ENCODE measurements around the gene TLDC2. TPM values are rescaled to one million over a fixed set of nuclear protein-coding genes. Genes with fewer than 3 reads are reported as not detected.

TLDC2 gene
- total RNA-seq, 2 experiments from 2014 or later, result not detected

DNA sequence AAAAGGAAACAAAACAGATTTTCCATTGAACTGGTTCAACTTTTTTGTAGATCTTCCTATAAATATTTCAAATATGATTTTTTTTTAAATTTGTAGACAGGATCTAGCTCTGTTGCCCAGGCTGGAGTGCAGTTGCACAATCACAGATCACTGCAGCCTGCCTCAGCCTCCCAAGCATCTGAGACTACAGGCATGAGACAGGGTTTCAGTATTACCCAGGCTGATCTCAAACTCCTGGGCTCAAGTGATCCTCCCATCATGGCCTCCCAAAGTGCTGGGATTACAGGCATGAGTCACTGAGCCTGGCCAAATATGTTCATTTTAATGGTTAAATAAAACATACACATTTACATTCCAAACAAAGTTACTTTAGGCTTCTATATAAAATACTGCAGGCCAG, 42.0 kb downstream of the TLDC2 start:
- POLR2A ChIA-PET, result interaction anchor here (0.6 to 1.2 kb wide), 3 partner anchors 13 to 918 kb away, joined by 3 to 5 read pairs (median 3); no protein-coding TSS in a partner anchor

DNA sequence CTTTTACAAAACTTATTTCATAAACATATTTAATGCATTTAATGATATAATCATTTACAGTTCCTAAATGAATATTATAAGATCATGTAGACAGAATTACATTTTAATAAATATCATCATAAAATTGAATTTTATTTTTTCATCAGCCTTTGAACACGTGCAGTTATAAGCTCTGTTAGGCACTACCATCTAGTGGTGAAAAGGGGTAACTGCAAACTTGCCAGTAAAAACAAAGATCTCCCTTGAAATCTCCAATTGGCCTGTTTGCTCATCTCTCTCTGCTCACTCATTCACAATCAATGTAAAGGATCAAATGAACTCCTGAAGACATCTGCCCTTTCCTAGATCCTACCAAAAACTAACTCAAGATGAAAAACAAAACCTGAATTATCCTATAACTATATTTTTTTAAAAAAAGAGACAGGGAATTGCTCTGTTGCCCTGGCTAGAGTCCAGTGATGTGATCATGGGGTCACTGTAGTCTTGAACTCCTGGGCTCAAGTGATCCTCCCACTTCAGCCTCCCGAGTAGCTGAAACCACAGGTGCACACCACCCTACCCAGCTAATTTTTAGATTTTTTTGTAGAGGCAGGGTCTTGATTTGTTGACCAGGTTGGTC, 43.9 kb downstream of the TLDC2 start:
- CTCF ChIA-PET, result interaction anchor here (0.7 to 1.9 kb wide), 7 partner anchors 11 to 114 kb away, joined by 3 to 4 read pairs (median 3); no protein-coding TSS in a partner anchor
- Mint-ChIP-seq H3K4me1 (ENCODE audit: low read depth) (peaks cover 21% of the 10 kb centered on the region), H3K27me3 (no peaks in the 10 kb centered on the region), H3K4me3 (peak overlapping the region; percentile 25), H3K27ac (peak overlapping the region; percentile 72), H3K9me3 (no peaks in the 10 kb centered on the region), H3K36me3 (ENCODE audit: low read depth) (peaks cover 76% of the 10 kb centered on the region)
- POLR2A ChIA-PET, result interaction anchor here (0.6 to 1.3 kb wide), 8 partner anchors 11 to 157 kb away, joined by 3 to 6 read pairs (median 3); no protein-coding TSS in a partner anchor
- H3K36me3 ChIP-seq (ENCODE audit: insufficient read depth, low read length), result peaks cover 87% of the 10 kb centered on the region
- H3K4me1 ChIP-seq (ENCODE audit: insufficient read depth, low read length), result peaks cover 11% of the 10 kb centered on the region
- H3K27ac ChIP-seq (ENCODE audit: low read depth in 1 of 2, low read length in 2 of 2), result no peak overlapping the region
- peak in 5 of 14 experiments; percentile 5 to 78 (median 71) for DNase-seq
- no peak overlapping the region for H3K4me3 ChIP-seq (ENCODE audit: low read length)
- TF ChIP-seq, protein P1, sequence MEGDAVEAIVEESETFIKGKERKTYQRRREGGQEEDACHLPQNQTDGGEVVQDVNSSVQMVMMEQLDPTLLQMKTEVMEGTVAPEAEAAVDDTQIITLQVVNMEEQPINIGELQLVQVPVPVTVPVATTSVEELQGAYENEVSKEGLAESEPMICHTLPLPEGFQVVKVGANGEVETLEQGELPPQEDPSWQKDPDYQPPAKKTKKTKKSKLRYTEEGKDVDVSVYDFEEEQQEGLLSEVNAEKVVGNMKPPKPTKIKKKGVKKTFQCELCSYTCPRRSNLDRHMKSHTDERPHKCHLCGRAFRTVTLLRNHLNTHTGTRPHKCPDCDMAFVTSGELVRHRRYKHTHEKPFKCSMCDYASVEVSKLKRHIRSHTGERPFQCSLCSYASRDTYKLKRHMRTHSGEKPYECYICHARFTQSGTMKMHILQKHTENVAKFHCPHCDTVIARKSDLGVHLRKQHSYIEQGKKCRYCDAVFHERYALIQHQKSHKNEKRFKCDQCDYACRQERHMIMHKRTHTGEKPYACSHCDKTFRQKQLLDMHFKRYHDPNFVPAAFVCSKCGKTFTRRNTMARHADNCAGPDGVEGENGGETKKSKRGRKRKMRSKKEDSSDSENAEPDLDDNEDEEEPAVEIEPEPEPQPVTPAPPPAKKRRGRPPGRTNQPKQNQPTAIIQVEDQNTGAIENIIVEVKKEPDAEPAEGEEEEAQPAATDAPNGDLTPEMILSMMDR (IDR thresholded peaks at IDR 0.05), result peak; percentile 90
- intact Hi-C loops (cut with DNase I, micrococcal nuclease), result loop anchor here in 1 of 2 experiments (2.0 to 5.0 kb wide), 2 partner anchors 27 to 162 kb away; no protein-coding TSS in a partner anchor
- no peaks in the 10 kb centered on the region for H3K9me3 ChIP-seq (ENCODE audit: control insufficient read depth in 1 of 2, insufficient read depth in 1 of 2, low read length in 2 of 2)
- ATAC-seq (ENCODE audit: poor library complexity), result peak; percentile 91
- H3K27me3 ChIP-seq (ENCODE audit: control insufficient read depth in 1 of 2, insufficient read depth in 2 of 2, low read length in 2 of 2), result no peaks in the 10 kb centered on the region

More for the DNA sequence above, 42.0 kb downstream of the TLDC2 start:
- CTCF ChIA-PET, result interaction anchor here (1.9 kb wide), 1 partner anchor 15 kb away, joined by 3 read pairs; no protein-coding TSS in a partner anchor
- H3K9me3 Mint-ChIP-seq, result no peaks in the 10 kb centered on the region
- peaks cover 7% of the 10 kb centered on the region for H3K4me1 ChIP-seq (ENCODE audit: insufficient read depth, low read length)
- DNase-seq, result peak in 1 of 14 experiments; percentile 10
- H3K4me1 Mint-ChIP-seq (ENCODE audit: low read depth), result peaks cover 11% of the 10 kb centered on the region
- no peak overlapping the region for H3K27ac ChIP-seq (ENCODE audit: low read depth in 1 of 2, low read length in 2 of 2)
- no peak overlapping the region for H3K4me3 ChIP-seq (ENCODE audit: low read length)
- H3K4me3 Mint-ChIP-seq, result no peak overlapping the region
- intact Hi-C loops (cut with DNase I, micrococcal nuclease), result loop anchor here in 1 of 2 experiments (5.0 kb wide), 1 partner anchor 164 kb away; no protein-coding TSS in a partner anchor
- peaks cover 86% of the 10 kb centered on the region for H3K36me3 ChIP-seq (ENCODE audit: insufficient read depth, low read length)
- no peak for ATAC-seq (ENCODE audit: poor library complexity)
- H3K27me3 ChIP-seq (ENCODE audit: control insufficient read depth in 1 of 2, insufficient read depth in 2 of 2, low read length in 2 of 2), result no peaks in the 10 kb centered on the region
- TF ChIP-seq, protein P1 (IDR thresholded peaks at IDR 0.05), result no peak
- peaks cover 74% of the 10 kb centered on the region for H3K36me3 Mint-ChIP-seq (ENCODE audit: low read depth)
- no peaks in the 10 kb centered on the region for H3K27me3 Mint-ChIP-seq
- H3K27ac Mint-ChIP-seq, result no peak overlapping the region
- no peaks in the 10 kb centered on the region for H3K9me3 ChIP-seq (ENCODE audit: control insufficient read depth in 1 of 2, insufficient read depth in 1 of 2, low read length in 2 of 2)

DNA sequence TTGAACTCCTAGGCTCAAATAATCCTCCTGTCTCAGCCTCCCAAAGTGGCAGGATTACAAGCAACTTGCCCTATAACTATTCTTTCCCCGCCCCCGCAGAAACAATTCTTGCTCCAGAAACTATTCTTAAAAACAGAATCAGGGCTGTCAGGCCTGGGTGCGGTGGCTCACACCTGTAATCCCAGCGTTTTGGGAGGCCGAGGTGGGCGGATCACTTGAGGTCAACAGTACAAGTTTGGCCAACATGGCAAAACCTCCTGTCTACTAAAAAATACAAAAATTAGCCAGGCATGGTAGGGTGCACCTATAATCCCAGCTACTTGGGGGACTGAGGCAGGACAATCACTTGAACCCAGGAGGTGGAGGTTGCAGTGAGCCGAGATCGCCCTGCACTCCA, 44.4 kb downstream of the TLDC2 start:
- ATAC-seq (ENCODE audit: poor library complexity) (no peak), DNase-seq (peak in 1 of 14 experiments; percentile 23)
- H3K4me3 ChIP-seq (ENCODE audit: low read length), result no peak overlapping the region
- Mint-ChIP-seq H3K36me3 (ENCODE audit: low read depth) (peaks cover 76% of the 10 kb centered on the region), H3K4me3 (no peak overlapping the region), H3K9me3 (no peaks in the 10 kb centered on the region), H3K4me1 (ENCODE audit: low read depth) (peaks cover 26% of the 10 kb centered on the region), H3K27ac (no peak overlapping the region), H3K27me3 (no peaks in the 10 kb centered on the region)
- H3K36me3 ChIP-seq (ENCODE audit: insufficient read depth, low read length), result peaks cover 86% of the 10 kb centered on the region
- no peak overlapping the region for H3K27ac ChIP-seq (ENCODE audit: low read depth in 1 of 2, low read length in 2 of 2)
- POLR2A ChIA-PET, result interaction anchor here (0.6 to 1.3 kb wide), 6 partner anchors 10 to 95 kb away, joined by 3 to 6 read pairs (median 3); no protein-coding TSS in a partner anchor
- CTCF ChIA-PET, result interaction anchor here (1.0 to 1.7 kb wide), 5 partner anchors 12 to 113 kb away, joined by 3 to 4 read pairs (median 4); no protein-coding TSS in a partner anchor
- intact Hi-C loops (cut with DNase I, micrococcal nuclease), result loop anchor here in 1 of 2 experiments (2.0 kb wide), 1 partner anchor 28 kb away; no protein-coding TSS in a partner anchor
- H3K9me3 ChIP-seq (ENCODE audit: control insufficient read depth in 1 of 2, insufficient read depth in 1 of 2, low read length in 2 of 2), result no peaks in the 10 kb centered on the region
- no peaks in the 10 kb centered on the region for H3K27me3 ChIP-seq (ENCODE audit: control insufficient read depth in 1 of 2, insufficient read depth in 2 of 2, low read length in 2 of 2)
- H3K4me1 ChIP-seq (ENCODE audit: insufficient read depth, low read length), result peaks cover 11% of the 10 kb centered on the region
- TF ChIP-seq, protein P1 (IDR thresholded peaks at IDR 0.05), result no peak

Measured in CD4-positive, alpha-beta T cell (primary cell).